Caco-2 (cell line): ENCODE results near the gene PDGFA. TPM values are rescaled to one million over a fixed set of nuclear protein-coding genes. Genes with fewer than 3 reads are reported as not detected.
A peak's percentile ranks its signal among the peaks of the same experiment; 100 is the strongest.

Experiments
- BruUV-seq: library from RNA; stranded (reverse); fragments of 400-500 nt; replicated peaks from 2 replicates; lab custom pipeline; 2021; lab: Mats Ljungman, UMichigan
- CTCF ChIA-PET: fragments of 300-600 bp; sonication (Branson Sonifier 250); formaldehyde crosslinking; loops from one replicate; lab custom pipeline; 2022; ENCODE audit warnings: antibody characterized with exemption; lab: Charles Lee
- POLR2A ChIA-PET: fragments of 300-600 bp; sonication (Branson Sonifier 250); formaldehyde crosslinking; loops from one replicate; lab custom pipeline; 2022; ENCODE audit warnings: antibody characterized with exemption; lab: Charles Lee
- DNase-seq, 2 experiments: peaks; one replicate each; pipeline versions ENCODE4 v3.0.0 to v3.0.0-alpha.2; 2020 to 2022
- H3K27me3 ChIP-seq: replicated peaks from 2 replicates; pipeline ENCODE4 v1.6.0; 2011; ENCODE audit warnings: low read length; ENCODE audit not compliant: control insufficient read depth, insufficient read depth
- H3K36me3 ChIP-seq: 2 replicates; pipeline ENCODE4 v1.5.1; 2011; ENCODE audit warnings: low read length; ENCODE audit not compliant: control insufficient read depth, insufficient read depth
- H3K4me1 ChIP-seq: fragments of 250-450 bp; sonication (Bioruptor Pico); 2 replicates; pipeline ENCODE4 v1.5.1; 2020; ENCODE audit warnings: mild to moderate bottlenecking
- H3K4me3 ChIP-seq: 2 replicates; pipeline ENCODE4 v1.5.1; 2011; ENCODE audit warnings: low read depth, mild to moderate bottlenecking, control low read depth, low read length
- H3K9me3 ChIP-seq: fragments of 250-450 bp; sonication (Bioruptor Pico); 2 replicates; pipeline ENCODE4 v1.5.1; 2020; ENCODE audit warnings: mild to moderate bottlenecking, moderate library complexity
- H3K27ac Mint-ChIP-seq: one replicate; pipeline ENCODE4 v1.8.0; 2022; ENCODE audit warnings: mixed read lengths; ENCODE audit not compliant: unreplicated experiment
- H3K27me3 Mint-ChIP-seq: one replicate; pipeline ENCODE4 v1.8.0; 2022; ENCODE audit warnings: mixed read lengths; ENCODE audit not compliant: insufficient read depth, unreplicated experiment
- H3K36me3 Mint-ChIP-seq: one replicate; pipeline ENCODE4 v1.8.0; 2022; ENCODE audit warnings: mild to moderate bottlenecking, mixed read lengths; ENCODE audit not compliant: insufficient read depth, unreplicated experiment
- H3K4me1 Mint-ChIP-seq: one replicate; pipeline ENCODE4 v1.8.0; 2022; ENCODE audit warnings: low read depth, mixed read lengths; ENCODE audit not compliant: unreplicated experiment
- H3K4me3 Mint-ChIP-seq: one replicate; pipeline ENCODE4 v1.8.0; 2022; ENCODE audit warnings: mild to moderate bottlenecking, moderate library complexity, mixed read lengths; ENCODE audit not compliant: unreplicated experiment
- H3K9me3 Mint-ChIP-seq: one replicate; pipeline ENCODE4 v1.8.0; 2022; ENCODE audit warnings: mixed read lengths; ENCODE audit not compliant: unreplicated experiment
- CTCF ChIP-seq, 2 experiments: fragments of 200-600 bp in 1 of 2; IDR thresholded peaks; 1 replicate in 1 of 2; 2 replicates in 1 of 2; pipeline versions ENCODE4 v1.5.1 to v1.8.0; 2011 to 2022; ENCODE audit warnings: antibody characterized with exemption in 1 of 2, control low read depth in 1 of 2, inconsistent platforms in 1 of 2, low read depth in 1 of 2, low read length in 1 of 2, mild to moderate bottlenecking in 1 of 2, moderate library complexity in 1 of 2; ENCODE audit not compliant: insufficient read depth in 1 of 2, severe bottlenecking in 1 of 2, unreplicated experiment in 1 of 2
- intact Hi-C: fragments of 100-400 bp; cut with micrococcal nuclease; formaldehyde crosslinking; loops from one replicate; pipeline ENCODE4 v1.10.0; 2022; ENCODE audit not compliant: unreplicated experiment
- total RNA-seq: library from RNA; stranded (reverse); gene quantifications from 2 replicates; pipeline ENCODE4 v1.2.3, GENCODE V29; 2022

PDGFA gene
- total RNA-seq, 1 experiment from 2014 or later, result 78.5 TPM

DNA sequence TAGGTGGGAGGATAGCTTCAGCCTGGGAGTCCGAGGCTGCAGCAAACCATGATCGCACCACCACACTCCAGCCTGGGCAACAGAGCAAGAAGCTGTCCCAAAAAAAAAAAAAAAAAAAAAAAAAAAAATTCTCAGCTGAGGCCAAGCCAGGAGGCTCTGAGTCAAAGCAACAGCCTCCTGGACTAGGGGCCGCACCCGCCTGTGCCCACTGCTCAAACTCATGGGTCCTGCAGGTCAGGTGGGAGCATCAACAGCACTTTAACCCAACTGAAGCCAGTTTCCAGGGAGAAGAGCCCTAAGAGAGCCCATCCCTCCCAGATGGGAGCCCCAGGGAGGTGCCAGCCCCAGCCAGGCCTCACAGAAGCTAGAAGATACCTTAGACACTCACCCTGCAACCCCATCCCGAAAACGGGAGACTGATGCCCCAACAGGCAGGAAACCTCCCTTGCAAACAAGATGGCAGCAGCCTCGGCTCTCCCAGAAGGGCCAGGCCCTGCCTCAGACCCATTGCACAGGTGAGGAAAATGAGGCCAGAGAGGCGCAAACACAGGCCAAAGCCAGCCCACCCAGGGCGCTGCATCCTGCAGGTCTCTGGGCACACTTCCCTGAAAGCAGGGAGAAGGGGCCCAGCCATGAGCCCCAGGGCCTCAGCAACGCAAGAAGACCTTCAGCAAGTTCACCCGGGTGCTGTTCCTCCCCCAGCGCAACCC is 11.0 kb downstream of the PDGFA start:
- Histone ChIP-seq H3K36me3 (no peaks in the 10 kb centered on the region; the same call in none of the 2 replicates), H3K9me3 (no peaks in the 10 kb centered on the region), H3K27me3 (no peaks in the 10 kb centered on the region), H3K4me3 (no peak overlapping the region), H3K4me1 (peaks cover 29% of the 10 kb centered on the region)
- no peaks in the 10 kb centered on the region for H3K27me3 Mint-ChIP-seq
- H3K36me3 Mint-ChIP-seq, result peaks cover 77% of the 10 kb centered on the region
- DNase-seq, result peak in 1 of 2 experiments; percentile 29
- no peaks in the 10 kb centered on the region for H3K9me3 Mint-ChIP-seq
- TF ChIP-seq CTCF (IDR thresholded peaks at IDR 0.05; ENCODE audit: insufficient read depth in 1 of 2, low read depth in 1 of 2, low read length in 1 of 2, severe bottlenecking in 1 of 2, unreplicated experiment in 1 of 2), result no peak
- H3K4me3 Mint-ChIP-seq, result no peak overlapping the region
- H3K4me1 Mint-ChIP-seq, result peaks cover 15% of the 10 kb centered on the region
- intact Hi-C loops, result no loop called here
- POLR2A ChIA-PET, result no interaction called here
- CTCF ChIA-PET, result no interaction called here
- no TSS peak for BruUV-seq
- no peak overlapping the region for H3K27ac Mint-ChIP-seq

- ChIA-PET POLR2A (no interaction called here), CTCF (no interaction called here)
- TF ChIP-seq CTCF (IDR thresholded peaks at IDR 0.05; ENCODE audit: insufficient read depth in 1 of 2, low read depth in 1 of 2, low read length in 1 of 2, severe bottlenecking in 1 of 2, unreplicated experiment in 1 of 2), result no peak
- H3K27me3 Mint-ChIP-seq, result no peaks in the 10 kb centered on the region
- H3K36me3 Mint-ChIP-seq, result peaks cover 83% of the 10 kb centered on the region
- no peak overlapping the region for H3K4me3 ChIP-seq
- peak overlapping the region; percentile 100 for H3K27ac Mint-ChIP-seq
- no peaks in the 10 kb centered on the region for H3K9me3 ChIP-seq
- H3K9me3 Mint-ChIP-seq, result no peaks in the 10 kb centered on the region
- BruUV-seq, result no TSS peak
- H3K4me3 Mint-ChIP-seq, result no peak overlapping the region
- peak in 1 of 2 experiments; percentile 33 for DNase-seq
- intact Hi-C loops, result no loop called here
- H3K4me1 Mint-ChIP-seq, result peaks cover 22% of the 10 kb centered on the region
- H3K4me1 ChIP-seq, result peaks cover 36% of the 10 kb centered on the region
- no peaks in the 10 kb centered on the region for H3K27me3 ChIP-seq
- no peaks in the 10 kb centered on the region; the same call in none of the 2 replicates for H3K36me3 ChIP-seq
Observed at GRCh38 chr7:507623-508300, 11.9 kb downstream of the PDGFA start.

DNA sequence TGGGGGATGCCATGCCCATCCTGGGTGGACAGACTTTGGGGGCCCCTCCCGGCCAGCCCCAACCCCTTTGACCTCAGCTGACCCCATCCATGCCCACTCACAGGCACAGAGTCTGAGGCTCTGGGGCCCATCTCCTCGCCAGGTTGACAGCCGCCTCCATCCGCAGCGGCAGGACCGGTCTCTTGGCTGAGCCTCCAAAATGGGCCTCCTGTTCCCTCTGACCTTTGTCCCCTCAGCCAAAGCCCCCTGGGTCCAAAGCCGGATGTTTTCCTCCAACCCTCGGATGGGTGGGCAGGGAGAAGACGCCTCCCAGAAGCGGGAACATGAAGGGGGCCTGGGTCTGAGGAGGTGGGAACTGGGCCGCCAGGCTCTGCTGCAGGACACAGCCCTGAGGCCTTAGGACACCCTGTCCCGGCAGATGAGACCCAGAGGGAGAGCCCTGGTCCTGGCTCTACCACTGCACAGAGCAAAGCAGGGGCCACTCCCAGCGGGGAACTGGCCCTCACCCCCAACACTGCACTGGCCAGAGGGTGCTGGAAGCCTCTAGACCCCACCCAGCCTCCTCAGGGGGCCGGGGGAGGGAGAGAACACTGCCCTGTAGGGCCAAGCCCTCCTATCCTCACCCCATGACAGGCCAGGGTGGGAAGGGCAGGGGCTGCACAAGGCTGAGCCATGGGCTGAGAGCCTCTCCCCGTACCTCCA is 12.6 kb downstream of the PDGFA start:
- intact Hi-C loops, result no loop called here
- Histone ChIP-seq H3K9me3 (no peaks in the 10 kb centered on the region), H3K4me1 (peaks cover 43% of the 10 kb centered on the region), H3K4me3 (no peak overlapping the region), H3K36me3 (no peaks in the 10 kb centered on the region; the same call in 1 of the 2 replicates), H3K27me3 (no peaks in the 10 kb centered on the region)
- CTCF ChIA-PET, result no interaction called here
- POLR2A ChIA-PET, result no interaction called here
- BruUV-seq, result no TSS peak
- H3K9me3 Mint-ChIP-seq, result no peaks in the 10 kb centered on the region
- H3K27ac Mint-ChIP-seq, result peak overlapping the region; percentile 100
- DNase-seq, result no peak
- peaks cover 85% of the 10 kb centered on the region for H3K36me3 Mint-ChIP-seq
- peaks cover 27% of the 10 kb centered on the region for H3K4me1 Mint-ChIP-seq
- no peak overlapping the region for H3K4me3 Mint-ChIP-seq
- no peak for TF ChIP-seq CTCF (IDR thresholded peaks at IDR 0.05; ENCODE audit: insufficient read depth in 1 of 2, low read depth in 1 of 2, low read length in 1 of 2, severe bottlenecking in 1 of 2, unreplicated experiment in 1 of 2)
- no peaks in the 10 kb centered on the region for H3K27me3 Mint-ChIP-seq
